Neural cell (in vitro differentiated cells): ENCODE results near the gene CMKLR1.

Experiments
- EP300 ChIP-seq: fragments of 450-650 bp; conservative IDR thresholded peaks from 2 replicates; pipeline ENCODE4 v1.6.1; 2014; ENCODE audit warnings: antibody characterized with exemption, mild to moderate bottlenecking, moderate library complexity; ENCODE audit not compliant: poor library complexity, severe bottlenecking
- MXI1 ChIP-seq: fragments of 450-650 bp; conservative IDR thresholded peaks from 2 replicates; pipeline ENCODE4 v1.6.1; 2014; ENCODE audit warnings: antibody characterized with exemption, mild to moderate bottlenecking; ENCODE audit not compliant: poor library complexity, severe bottlenecking
- POLR2AphosphoS5 ChIP-seq: IDR thresholded peaks from 2 replicates; pipeline ENCODE4 v1.6.1; 2012
- TAF1 ChIP-seq: IDR thresholded peaks from 2 replicates; pipeline ENCODE4 v1.6.1; 2012; ENCODE audit warnings: low read depth
- TF ChIP-seq, protein P1 (sequence below): fragments of 450-650 bp; IDR thresholded peaks from 2 replicates; pipeline ENCODE4 v1.5.1; 2014; ENCODE audit warnings: antibody characterized with exemption, mild to moderate bottlenecking, moderate library complexity; ENCODE audit not compliant: poor library complexity, severe bottlenecking
- TF ChIP-seq, protein P2 (sequence below): IDR thresholded peaks from 2 replicates; pipeline ENCODE4 v1.6.1; 2012; ENCODE audit warnings: borderline replicate concordance

- TF ChIP-seq, protein P1, sequence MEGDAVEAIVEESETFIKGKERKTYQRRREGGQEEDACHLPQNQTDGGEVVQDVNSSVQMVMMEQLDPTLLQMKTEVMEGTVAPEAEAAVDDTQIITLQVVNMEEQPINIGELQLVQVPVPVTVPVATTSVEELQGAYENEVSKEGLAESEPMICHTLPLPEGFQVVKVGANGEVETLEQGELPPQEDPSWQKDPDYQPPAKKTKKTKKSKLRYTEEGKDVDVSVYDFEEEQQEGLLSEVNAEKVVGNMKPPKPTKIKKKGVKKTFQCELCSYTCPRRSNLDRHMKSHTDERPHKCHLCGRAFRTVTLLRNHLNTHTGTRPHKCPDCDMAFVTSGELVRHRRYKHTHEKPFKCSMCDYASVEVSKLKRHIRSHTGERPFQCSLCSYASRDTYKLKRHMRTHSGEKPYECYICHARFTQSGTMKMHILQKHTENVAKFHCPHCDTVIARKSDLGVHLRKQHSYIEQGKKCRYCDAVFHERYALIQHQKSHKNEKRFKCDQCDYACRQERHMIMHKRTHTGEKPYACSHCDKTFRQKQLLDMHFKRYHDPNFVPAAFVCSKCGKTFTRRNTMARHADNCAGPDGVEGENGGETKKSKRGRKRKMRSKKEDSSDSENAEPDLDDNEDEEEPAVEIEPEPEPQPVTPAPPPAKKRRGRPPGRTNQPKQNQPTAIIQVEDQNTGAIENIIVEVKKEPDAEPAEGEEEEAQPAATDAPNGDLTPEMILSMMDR = no peak
- TF ChIP-seq, protein P2, sequence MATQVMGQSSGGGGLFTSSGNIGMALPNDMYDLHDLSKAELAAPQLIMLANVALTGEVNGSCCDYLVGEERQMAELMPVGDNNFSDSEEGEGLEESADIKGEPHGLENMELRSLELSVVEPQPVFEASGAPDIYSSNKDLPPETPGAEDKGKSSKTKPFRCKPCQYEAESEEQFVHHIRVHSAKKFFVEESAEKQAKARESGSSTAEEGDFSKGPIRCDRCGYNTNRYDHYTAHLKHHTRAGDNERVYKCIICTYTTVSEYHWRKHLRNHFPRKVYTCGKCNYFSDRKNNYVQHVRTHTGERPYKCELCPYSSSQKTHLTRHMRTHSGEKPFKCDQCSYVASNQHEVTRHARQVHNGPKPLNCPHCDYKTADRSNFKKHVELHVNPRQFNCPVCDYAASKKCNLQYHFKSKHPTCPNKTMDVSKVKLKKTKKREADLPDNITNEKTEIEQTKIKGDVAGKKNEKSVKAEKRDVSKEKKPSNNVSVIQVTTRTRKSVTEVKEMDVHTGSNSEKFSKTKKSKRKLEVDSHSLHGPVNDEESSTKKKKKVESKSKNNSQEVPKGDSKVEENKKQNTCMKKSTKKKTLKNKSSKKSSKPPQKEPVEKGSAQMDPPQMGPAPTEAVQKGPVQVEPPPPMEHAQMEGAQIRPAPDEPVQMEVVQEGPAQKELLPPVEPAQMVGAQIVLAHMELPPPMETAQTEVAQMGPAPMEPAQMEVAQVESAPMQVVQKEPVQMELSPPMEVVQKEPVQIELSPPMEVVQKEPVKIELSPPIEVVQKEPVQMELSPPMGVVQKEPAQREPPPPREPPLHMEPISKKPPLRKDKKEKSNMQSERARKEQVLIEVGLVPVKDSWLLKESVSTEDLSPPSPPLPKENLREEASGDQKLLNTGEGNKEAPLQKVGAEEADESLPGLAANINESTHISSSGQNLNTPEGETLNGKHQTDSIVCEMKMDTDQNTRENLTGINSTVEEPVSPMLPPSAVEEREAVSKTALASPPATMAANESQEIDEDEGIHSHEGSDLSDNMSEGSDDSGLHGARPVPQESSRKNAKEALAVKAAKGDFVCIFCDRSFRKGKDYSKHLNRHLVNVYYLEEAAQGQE = no peak
- TF ChIP-seq TAF1 (no peak), MXI1 (no peak), POLR2AphosphoS5 (no peak), EP300 (no peak)
Measured at GRCh38 chr12:108270035-108270848, 68.9 kb downstream of the CMKLR1 start.
